Tibial artery (tissue), 4 donors: Measurements from ENCODE around the gene CDHR3.

Source experiments
- DNase-seq, 2 donors: peaks; one replicate each; pipeline ENCODE4 v3.0.0-alpha.2; 2019
- H3K27ac ChIP-seq, 2 donors: fragments of 200-600 bp; sonication (generic) in 1 of 2; 1 replicate in 1 of 2; 2 replicates in 1 of 2; pipeline ENCODE4 v1.5.1; 2018 to 2019; ENCODE audit warnings: mild to moderate bottlenecking in 1 of 2
- H3K27me3 ChIP-seq, 2 donors: fragments of 200-600 bp; sonication (generic) in 1 of 2; one replicate each; pipeline versions ENCODE4 v1.5.1 to v1.6.0; 2016 to 2019
- H3K36me3 ChIP-seq, 3 donors: fragments of 200-600 bp; sonication (generic) in 2 of 3; one replicate each; pipeline ENCODE4 v1.5.1; 2016 to 2019; ENCODE audit warnings: mild to moderate bottlenecking in 2 of 3
- H3K4me1 ChIP-seq, 4 donors: fragments of 200-600 bp; sonication (generic) in 2 of 4; 1 replicate in 3 of 4; 2 replicates in 1 of 4; pipeline ENCODE4 v1.5.1; 2016 to 2019
- H3K4me3 ChIP-seq, 2 donors: fragments of 200-600 bp; sonication (generic) in 1 of 2; 1 replicate in 1 of 2; 2 replicates in 1 of 2; pipeline ENCODE4 v1.5.1; 2018 to 2019; ENCODE audit warnings: mild to moderate bottlenecking in 2 of 2
- H3K9me3 ChIP-seq, 3 donors: fragments of 200-600 bp; sonication (generic) in 1 of 3; one replicate each; pipeline ENCODE4 v1.5.1; 2016 to 2019
- intact Hi-C: fragments of 100-400 bp; cut with DNase I; formaldehyde crosslinking; loops from one replicate; pipeline ENCODE4 v1.15.0; 2023; ENCODE audit warnings: low total_unique reads
- TF ChIP-seq, protein P1 (sequence below), 2 experiments: fragments of 200-600 bp in 1 of 2; fragments of 450-650 bp in 1 of 2; IDR thresholded peaks; one replicate each; pipeline ENCODE4 v1.5.1; 2017 to 2019; ENCODE audit warnings: antibody characterized with exemption in 2 of 2, mild to moderate bottlenecking in 1 of 2, moderate library complexity in 1 of 2

CDHR3 gene

DNA sequence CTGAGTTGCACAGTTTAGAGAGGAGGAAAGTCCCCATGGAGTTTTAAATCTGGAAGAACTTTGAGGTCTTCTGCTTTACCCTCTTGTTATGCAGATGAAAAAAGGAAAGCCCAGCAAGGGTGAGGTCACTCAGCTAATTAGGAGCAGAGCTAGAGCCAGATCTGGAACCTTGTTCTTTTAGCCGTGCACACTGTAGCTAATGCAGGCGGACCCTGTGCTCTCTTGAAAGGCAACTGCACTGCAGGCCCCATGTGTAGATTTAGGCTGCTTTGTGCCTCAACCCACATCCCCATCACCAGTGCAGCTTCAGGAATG, 85.6 kb downstream of the CDHR3 start:
- Histone ChIP-seq H3K27ac (no peak overlapping the region), H3K4me3 (no peak overlapping the region), H3K4me1 (peaks cover 0 to 13% (median 9%) of the 10 kb centered on the region in 4 donors), H3K36me3 (no peaks in the 10 kb centered on the region), H3K9me3 (no peaks in the 10 kb centered on the region), H3K27me3 (peaks cover 0 to 4% of the 10 kb centered on the region in 2 donors)
- intact Hi-C loops, result loop anchor here (10.0 kb wide), 1 partner anchor 174 kb away; the partner anchor contains the start of gene ATXN7L1
- no peak for DNase-seq
- TF ChIP-seq, protein P1, sequence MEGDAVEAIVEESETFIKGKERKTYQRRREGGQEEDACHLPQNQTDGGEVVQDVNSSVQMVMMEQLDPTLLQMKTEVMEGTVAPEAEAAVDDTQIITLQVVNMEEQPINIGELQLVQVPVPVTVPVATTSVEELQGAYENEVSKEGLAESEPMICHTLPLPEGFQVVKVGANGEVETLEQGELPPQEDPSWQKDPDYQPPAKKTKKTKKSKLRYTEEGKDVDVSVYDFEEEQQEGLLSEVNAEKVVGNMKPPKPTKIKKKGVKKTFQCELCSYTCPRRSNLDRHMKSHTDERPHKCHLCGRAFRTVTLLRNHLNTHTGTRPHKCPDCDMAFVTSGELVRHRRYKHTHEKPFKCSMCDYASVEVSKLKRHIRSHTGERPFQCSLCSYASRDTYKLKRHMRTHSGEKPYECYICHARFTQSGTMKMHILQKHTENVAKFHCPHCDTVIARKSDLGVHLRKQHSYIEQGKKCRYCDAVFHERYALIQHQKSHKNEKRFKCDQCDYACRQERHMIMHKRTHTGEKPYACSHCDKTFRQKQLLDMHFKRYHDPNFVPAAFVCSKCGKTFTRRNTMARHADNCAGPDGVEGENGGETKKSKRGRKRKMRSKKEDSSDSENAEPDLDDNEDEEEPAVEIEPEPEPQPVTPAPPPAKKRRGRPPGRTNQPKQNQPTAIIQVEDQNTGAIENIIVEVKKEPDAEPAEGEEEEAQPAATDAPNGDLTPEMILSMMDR (IDR thresholded peaks at IDR 0.05), result no peak

DNA sequence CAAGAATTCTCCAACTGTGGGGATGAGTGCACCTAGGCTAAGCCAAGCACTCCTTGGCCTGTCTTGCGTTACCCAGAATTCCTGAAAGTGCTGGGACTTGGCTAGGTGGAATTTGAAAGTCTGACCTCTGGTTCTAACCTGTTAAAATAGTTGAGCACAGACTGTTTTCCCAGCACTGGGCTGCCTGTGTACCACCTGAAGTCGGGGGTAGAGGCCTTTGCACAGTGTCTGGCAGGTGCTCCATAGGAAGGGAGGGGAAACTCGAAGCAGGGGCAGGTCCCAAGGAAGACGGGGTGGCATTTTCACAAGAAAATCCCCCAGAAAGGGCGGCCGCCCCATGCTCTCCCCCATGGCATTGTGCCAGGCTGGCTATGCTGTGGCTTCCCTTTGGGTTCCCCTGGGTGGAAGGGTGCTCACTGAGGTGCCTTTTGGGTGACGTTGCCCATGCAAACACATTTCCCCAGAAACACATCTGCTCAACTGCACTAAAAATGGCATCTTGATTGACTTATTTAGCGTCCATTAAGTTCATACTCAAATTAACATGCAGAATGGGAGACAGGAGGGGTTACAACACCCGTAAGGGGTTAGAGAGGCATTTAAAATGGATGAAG, 86.2 kb downstream of the CDHR3 start:
- no peak for DNase-seq
- TF ChIP-seq, protein P1 (IDR thresholded peaks at IDR 0.05), result no peak
- no peak overlapping the region for H3K27ac ChIP-seq
- H3K4me1 ChIP-seq, result peaks cover 0 to 13% (median 9%) of the 10 kb centered on the region in 4 donors
- no peaks in the 10 kb centered on the region for H3K9me3 ChIP-seq
- H3K4me3 ChIP-seq, result no peak overlapping the region
- no peaks in the 10 kb centered on the region for H3K36me3 ChIP-seq
- intact Hi-C loops, result loop anchor here (10.0 kb wide), 1 partner anchor 174 kb away; the partner anchor contains the start of gene ATXN7L1
- H3K27me3 ChIP-seq, result peaks cover 0 to 4% of the 10 kb centered on the region in 2 donors

GRCh38 chr7:106050002-106050745, 87.1 kb downstream of the CDHR3 start:
- H3K27ac ChIP-seq, result peak overlapping the region; percentile 33 to 40
- H3K4me3 ChIP-seq, result no peak overlapping the region
- H3K4me1 ChIP-seq, result peaks cover 0 to 13% (median 9%) of the 10 kb centered on the region in 4 donors
- intact Hi-C loops, result no loop called here
- H3K9me3 ChIP-seq, result no peaks in the 10 kb centered on the region
- TF ChIP-seq, protein P1 (IDR thresholded peaks at IDR 0.05), result no peak
- no peaks in the 10 kb centered on the region for H3K27me3 ChIP-seq
- DNase-seq, result no peak
- H3K36me3 ChIP-seq, result no peaks in the 10 kb centered on the region

DNA sequence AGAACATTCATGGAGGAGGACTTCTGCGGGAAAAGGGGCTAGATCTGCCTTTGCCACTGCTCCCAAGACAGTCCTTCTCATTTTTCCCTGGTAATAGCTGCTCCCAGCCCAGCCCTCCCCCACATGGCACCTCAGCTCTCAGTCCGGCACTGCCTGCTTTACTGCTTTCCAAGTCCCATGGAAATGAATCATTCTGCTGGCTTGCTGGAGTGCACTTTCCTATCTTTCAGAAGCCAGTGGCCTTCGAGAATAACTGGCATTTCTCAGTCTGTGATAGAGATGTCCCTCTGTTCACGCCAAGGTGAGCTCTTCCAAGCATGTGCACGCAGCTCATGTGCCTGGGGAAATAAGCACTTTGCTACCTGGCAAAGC, 87.7 kb downstream of the CDHR3 start:
- Histone ChIP-seq H3K36me3 (no peaks in the 10 kb centered on the region), H3K4me3 (no peak overlapping the region), H3K27me3 (no peaks in the 10 kb centered on the region), H3K4me1 (peaks cover 0 to 13% (median 9%) of the 10 kb centered on the region in 4 donors), H3K27ac (peak overlapping the region; percentile 33 to 40), H3K9me3 (no peaks in the 10 kb centered on the region)
- DNase-seq, result peak; percentile 61 to 71
- intact Hi-C loops, result no loop called here
- TF ChIP-seq, protein P1 (IDR thresholded peaks at IDR 0.05), result no peak

GRCh38 chr7:106052681-106053080, 89.6 kb downstream of the CDHR3 start:
- intact Hi-C loops, result no loop called here

More at GRCh38 chr7:106052681-106053080, 89.6 kb downstream of the CDHR3 start:
- Histone ChIP-seq H3K4me1 (peaks cover 0 to 13% (median 10%) of the 10 kb centered on the region in 4 donors), H3K27me3 (no peaks in the 10 kb centered on the region), H3K9me3 (no peaks in the 10 kb centered on the region), H3K27ac (no peak overlapping the region), H3K36me3 (no peaks in the 10 kb centered on the region), H3K4me3 (no peak overlapping the region)
- no peak for DNase-seq
- TF ChIP-seq, protein P1 (IDR thresholded peaks at IDR 0.05), result no peak
